Gastrocnemius medialis (tissue), 4 donors: ENCODE measurements around the gene AHI1. TPM values are rescaled to one million over a fixed set of nuclear protein-coding genes. Genes with fewer than 3 reads are reported as not detected.
"Not testable (repeated sequence)": the region's sequence is repeated elsewhere in the genome, so short reads cannot be mapped to it uniquely, and the experiment has no call there.

Experiments
- ATAC-seq, 2 donors: fragments of 150-250 bp; one replicate each; pipeline ENCODE4 v1.9.1; 2016
- DNase-seq, 2 donors: peaks; one replicate each; pipeline ENCODE4 v3.0.0-alpha.2; 2019
- H3K27ac ChIP-seq, 4 donors: fragments of 200-600 bp; sonication (generic); 1 replicate in 1 of 4; 2 replicates in 3 of 4; pipeline ENCODE4 v1.5.1; 2016 to 2018; ENCODE audit warnings: mild to moderate bottlenecking in 2 of 4, moderate library complexity in 1 of 4
- H3K27me3 ChIP-seq, 3 donors: fragments of 200-600 bp; sonication (generic) in 2 of 3; 1 replicate in 1 of 3; 2 replicates in 2 of 3; pipeline versions ENCODE4 v1.5.1 to v1.6.0; 2016 to 2019; ENCODE audit warnings: mild to moderate bottlenecking in 1 of 3, moderate library complexity in 1 of 3
- H3K36me3 ChIP-seq, 2 donors: fragments of 200-600 bp; sonication (generic) in 1 of 2; one replicate each; pipeline ENCODE4 v1.5.1; 2017 to 2018
- H3K4me1 ChIP-seq, 2 donors: fragments of 200-600 bp; sonication (generic) in 1 of 2; one replicate each; pipeline ENCODE4 v1.5.1; 2016 to 2017; ENCODE audit warnings: mild to moderate bottlenecking in 2 of 2
- H3K4me3 ChIP-seq, 4 donors: fragments of 200-600 bp; sonication (generic) in 3 of 4; 1 replicate in 1 of 4; 2 replicates in 3 of 4; pipeline ENCODE4 v1.5.1; 2016 to 2019; ENCODE audit warnings: mild to moderate bottlenecking in 2 of 4
- H3K9me3 ChIP-seq, 3 donors: fragments of 200-600 bp; sonication (generic) in 2 of 3; 1 replicate in 1 of 3; 2 replicates in 2 of 3; pipeline ENCODE4 v1.5.1; 2016 to 2019
- CTCF ChIP-seq, 5 experiments: fragments of 450-650 bp in 3 of 5; fragments of 200-600 bp in 2 of 5; sonication (generic) in 2 of 5; IDR thresholded peaks in 4 of 5; conservative IDR thresholded peaks in 1 of 5; 1 replicate in 4 of 5; 2 replicates in 1 of 5; pipeline ENCODE4 v1.5.1; 2016 to 2019; ENCODE audit warnings: antibody characterized with exemption in 5 of 5, mild to moderate bottlenecking in 3 of 5, moderate library complexity in 3 of 5
- POLR2A ChIP-seq, 2 donors: fragments of 450-650 bp; IDR thresholded peaks; one replicate each; pipeline ENCODE4 v1.6.1; 2017; ENCODE audit warnings: antibody characterized with exemption in 2 of 2, mild to moderate bottlenecking in 2 of 2, moderate library complexity in 2 of 2
- in situ Hi-C, 4 donors: fragments of 200-750 bp; cut with MboI; loops; one replicate each; pipeline versions ENCODE4 v1.15.0 to v1.8.0; 2017; ENCODE audit warnings: low sequenced_read_pairs in 4 of 4
- intact Hi-C: fragments of 100-400 bp; cut with DNase I; formaldehyde crosslinking; loops from one replicate; pipeline ENCODE4 v1.15.1; 2023; ENCODE audit warnings: low total_unique reads
- total RNA-seq, 4 donors: library from RNA; depleted of rRNA; stranded (reverse); fragments of >200 nt; gene quantifications; one replicate each; pipeline versions ENCODE4 v1.1.0 to v1.2.3, GENCODE V29; 2016

The AHI1 gene
- total RNA-seq, 4 donors from 2014 or later, result 3.5 to 16.8 (median 8.2) TPM

GRCh38 chr6:135353113-135353512 lies 144.4 kb downstream of the AHI1 start:
- no peak for TF ChIP-seq POLR2A (IDR thresholded peaks at IDR 0.05)
- no peak for TF ChIP-seq CTCF (IDR thresholded peaks at IDR 0.05 in 4 of 5, conservative IDR thresholded peaks at IDR 0.05 in 1 of 5)
- Histone ChIP-seq H3K4me1 (no peaks in the 10 kb centered on the region), H3K27ac (no peak overlapping the region), H3K4me3 (no peak overlapping the region), H3K9me3 (no peaks in the 10 kb centered on the region), H3K27me3 (no peaks in the 10 kb centered on the region), H3K36me3 (no peaks in the 10 kb centered on the region)
- intact Hi-C loops, result no loop called here
- ATAC-seq (no peak), DNase-seq (no peak)
- in situ Hi-C loops, result no loop called here

GRCh38 chr6:135351635-135352034 lies 145.9 kb downstream of the AHI1 start:
- intact Hi-C loops, result no loop called here
- TF ChIP-seq POLR2A (IDR thresholded peaks at IDR 0.05) (no peak), CTCF (IDR thresholded peaks at IDR 0.05 in 4 of 5, conservative IDR thresholded peaks at IDR 0.05 in 1 of 5) (no peak)
- DNase-seq (no peak), ATAC-seq (no peak)
- no peaks in the 10 kb centered on the region for H3K9me3 ChIP-seq
- no peak overlapping the region for H3K4me3 ChIP-seq
- H3K27me3 ChIP-seq, result no peaks in the 10 kb centered on the region
- no peaks in the 10 kb centered on the region for H3K36me3 ChIP-seq
- no peaks in the 10 kb centered on the region for H3K4me1 ChIP-seq
- H3K27ac ChIP-seq, result no peak overlapping the region
- in situ Hi-C loops, result no loop called here

GRCh38 chr6:135347887-135348286 lies 149.7 kb downstream of the AHI1 start:
- no peak for DNase-seq
- no peaks in the 10 kb centered on the region for H3K4me1 ChIP-seq
- no peak overlapping the region for H3K4me3 ChIP-seq
- in situ Hi-C loops (no loop called here), intact Hi-C loops (no loop called here)
- no peaks in the 10 kb centered on the region for H3K36me3 ChIP-seq
- H3K27ac ChIP-seq, result no peak overlapping the region
- no peaks in the 10 kb centered on the region for H3K9me3 ChIP-seq
- H3K27me3 ChIP-seq, result no peaks in the 10 kb centered on the region
- TF ChIP-seq POLR2A (IDR thresholded peaks at IDR 0.05) (no peak), CTCF (IDR thresholded peaks at IDR 0.05 in 4 of 5, conservative IDR thresholded peaks at IDR 0.05 in 1 of 5) (no peak)
- no peak for ATAC-seq

GRCh38 chr6:135346747-135347146 lies 150.8 kb downstream of the AHI1 start:
- H3K4me3 ChIP-seq, result no peak overlapping the region
- H3K27ac ChIP-seq, result no peak overlapping the region
- no peaks in the 10 kb centered on the region for H3K9me3 ChIP-seq
- TF ChIP-seq CTCF (IDR thresholded peaks at IDR 0.05 in 4 of 5, conservative IDR thresholded peaks at IDR 0.05 in 1 of 5) (no peak), POLR2A (IDR thresholded peaks at IDR 0.05) (no peak)
- no peak for DNase-seq
- H3K27me3 ChIP-seq, result no peaks in the 10 kb centered on the region
- H3K4me1 ChIP-seq, result no peaks in the 10 kb centered on the region
- H3K36me3 ChIP-seq, result no peaks in the 10 kb centered on the region
- in situ Hi-C loops, result no loop called here
- intact Hi-C loops, result no loop called here
- no peak for ATAC-seq

GRCh38 chr6:135344526-135344925 lies 153.0 kb downstream of the AHI1 start:
- no peaks in the 10 kb centered on the region for H3K27me3 ChIP-seq
- no peak overlapping the region for H3K27ac ChIP-seq
- no peaks in the 10 kb centered on the region for H3K4me1 ChIP-seq
- H3K36me3 ChIP-seq, result no peaks in the 10 kb centered on the region
- in situ Hi-C loops (no loop called here), intact Hi-C loops (no loop called here)
- no peak for ATAC-seq
- DNase-seq, result no peak
- H3K9me3 ChIP-seq, result no peaks in the 10 kb centered on the region
- TF ChIP-seq CTCF (IDR thresholded peaks at IDR 0.05 in 4 of 5, conservative IDR thresholded peaks at IDR 0.05 in 1 of 5) (no peak), POLR2A (IDR thresholded peaks at IDR 0.05) (no peak)
- no peak overlapping the region for H3K4me3 ChIP-seq

GRCh38 chr6:135339920-135340319 lies 157.6 kb downstream of the AHI1 start:
- ATAC-seq, H3K27me3 ChIP-seq, H3K4me3 ChIP-seq, in situ Hi-C loops, H3K4me1 ChIP-seq, H3K9me3 ChIP-seq, DNase-seq, intact Hi-C loops, H3K27ac ChIP-seq, H3K36me3 ChIP-seq: not testable (repeated sequence)
